ENCODE data around the gene ROBO2. TPM values are rescaled to one million over a fixed set of nuclear protein-coding genes. Genes with fewer than 3 reads are reported as not detected.

ROBO2 gene
- total and polyA plus RNA-seq, 11 donors: 0.04 to 0.93 (median 0.06) TPM; not detected in 6

- WGBS, 4 donors: 50 to 96% (median 91%) methylated on average over 1 of the region's 1 CpG
Observed at GRCh38 chr3:77362936-77363335, 323.0 kb downstream of the ROBO2 start.

GRCh38 chr3:77365152-77365551 lies 325.3 kb downstream of the ROBO2 start:
- H3K4me1 ChIP-seq: no peaks in the 10 kb centered on the region
- H3K9me3 ChIP-seq: no peaks in the 10 kb centered on the region
- ATAC-seq (no peak), DNase-seq (no peak)
- 62 to 86% (median 80%) methylated on average over 1 of the region's 1 CpG for WGBS, 4 donors
- intact Hi-C loops (cut with DNase I): no loop called here
- no peak overlapping the region for H3K27ac ChIP-seq
- no peaks in the 10 kb centered on the region for H3K27me3 ChIP-seq
- no peaks in the 10 kb centered on the region for H3K36me3 ChIP-seq
- TF ChIP-seq POLR2A (IDR thresholded peaks at IDR 0.05) (no peak), CTCF (IDR thresholded peaks at IDR 0.05) (no peak)
- no peak overlapping the region for H3K4me3 ChIP-seq

More at GRCh38 chr3:77362936-77363335, 323.0 kb downstream of the ROBO2 start:
- H3K4me3 ChIP-seq: no peak overlapping the region
- H3K27ac ChIP-seq: no peak overlapping the region
- H3K4me1 ChIP-seq: no peaks in the 10 kb centered on the region
- intact Hi-C loops (cut with DNase I): no loop called here
- DNase-seq (no peak), ATAC-seq (no peak)
- no peak for TF ChIP-seq CTCF (IDR thresholded peaks at IDR 0.05)
- TF ChIP-seq POLR2A (IDR thresholded peaks at IDR 0.05): no peak
- no peaks in the 10 kb centered on the region for H3K9me3 ChIP-seq
- H3K36me3 ChIP-seq: no peaks in the 10 kb centered on the region
- no peaks in the 10 kb centered on the region for H3K27me3 ChIP-seq

GRCh38 chr3:77370413-77370812 lies 330.5 kb downstream of the ROBO2 start:
- WGBS, 4 donors: 40 to 54% (median 47%) methylated on average over 5 of the region's 5 CpGs
- Histone ChIP-seq H3K27ac (no peak overlapping the region), H3K27me3 (no peaks in the 10 kb centered on the region), H3K4me1 (no peaks in the 10 kb centered on the region), H3K36me3 (no peaks in the 10 kb centered on the region), H3K4me3 (no peak overlapping the region), H3K9me3 (no peaks in the 10 kb centered on the region)
- intact Hi-C loops (cut with DNase I): no loop called here
- TF ChIP-seq CTCF (IDR thresholded peaks at IDR 0.05): no peak
- TF ChIP-seq POLR2A (IDR thresholded peaks at IDR 0.05): no peak
- ATAC-seq: no peak
- DNase-seq: peak in 1 of 5 donors; percentile 25

- ATAC-seq (no peak), DNase-seq (no peak)
- 72 to 81% (median 76%) methylated on average over 3 of the region's 3 CpGs for WGBS, 4 donors
- H3K4me1 ChIP-seq: no peaks in the 10 kb centered on the region
- no peak overlapping the region for H3K4me3 ChIP-seq
- H3K27me3 ChIP-seq: no peaks in the 10 kb centered on the region
- no peaks in the 10 kb centered on the region for H3K36me3 ChIP-seq
- intact Hi-C loops (cut with DNase I): no loop called here
- no peaks in the 10 kb centered on the region for H3K9me3 ChIP-seq
- TF ChIP-seq CTCF (IDR thresholded peaks at IDR 0.05): no peak
- H3K27ac ChIP-seq: no peak overlapping the region
Observed at GRCh38 chr3:77372018-77372417, 332.1 kb downstream of the ROBO2 start.

All from heart left ventricle (tissue), 16 donors.